Osteoblast (primary cell): ENCODE measurements around the gene CNDP1. TPM values are rescaled to one million over a fixed set of nuclear protein-coding genes. Genes with fewer than 3 reads are reported as not detected.

Experiments used
- DNase-seq: peaks from one replicate; pipeline ENCODE4 v3.0.0; 2011; ENCODE audit warnings: low spot score, mixed read lengths; ENCODE audit not compliant: insufficient read length; ENCODE audit errors: missing footprints
- H2AFZ ChIP-seq: 2 replicates; pipeline ENCODE4 v1.6.0; 2011; ENCODE audit warnings: mild to moderate bottlenecking, low read length
- H3K27ac ChIP-seq: 2 replicates; pipeline ENCODE4 v1.5.1; 2011; ENCODE audit warnings: mild to moderate bottlenecking, low read depth, low read length, moderate library complexity
- H3K27me3 ChIP-seq: 2 replicates; pipeline ENCODE4 v1.6.0; 2012; ENCODE audit warnings: mild to moderate bottlenecking, control low read depth, inconsistent platforms, low read length, moderate library complexity; ENCODE audit not compliant: insufficient read depth
- H3K36me3 ChIP-seq: 2 replicates; pipeline ENCODE4 v1.5.1; 2011; ENCODE audit warnings: mild to moderate bottlenecking, low read length, control low read depth, moderate library complexity; ENCODE audit not compliant: insufficient read depth
- H3K4me1 ChIP-seq: 2 replicates; pipeline ENCODE4 v1.5.1; 2011; ENCODE audit warnings: mild to moderate bottlenecking, low read length, control low read depth, moderate library complexity; ENCODE audit not compliant: insufficient read depth
- H3K4me2 ChIP-seq: 2 replicates; pipeline ENCODE4 v1.6.0; 2011; ENCODE audit warnings: mild to moderate bottlenecking, low read length; ENCODE audit not compliant: insufficient read depth
- H3K4me3 ChIP-seq: fragments of 200-600 bp; sonication (generic); 3 replicates; pipeline ENCODE4 v1.5.1; 2012; ENCODE audit warnings: mild to moderate bottlenecking, low read length, inconsistent platforms; ENCODE audit not compliant: insufficient read depth
- H3K79me2 ChIP-seq: 2 replicates; pipeline ENCODE4 v1.6.0; 2012; ENCODE audit warnings: mild to moderate bottlenecking, low read length, control low read depth, inconsistent platforms; ENCODE audit not compliant: insufficient read depth
- H3K9me3 ChIP-seq: 2 replicates; pipeline ENCODE4 v1.5.1; 2011; ENCODE audit warnings: low read depth, low read length, control low read depth
- H4K20me1 ChIP-seq: 2 replicates; pipeline ENCODE4 v1.6.0; 2012; ENCODE audit warnings: mild to moderate bottlenecking, low read length, control low read depth; ENCODE audit not compliant: insufficient read depth
- total RNA-seq: library from RNA; depleted of rRNA; stranded (reverse); fragments of >200 nt; gene quantifications from 2 replicates; pipeline ENCODE4 v1.2.3, GENCODE V29; 2012
- TF ChIP-seq, protein P1 (sequence below): IDR thresholded peaks from 2 replicates; pipeline ENCODE4 v1.5.1; 2011; ENCODE audit warnings: mild to moderate bottlenecking, low read depth, low read length, moderate library complexity; ENCODE audit errors: extremely low read depth

Gene CNDP1
- total RNA-seq, 1 donor, result not detected

DNA sequence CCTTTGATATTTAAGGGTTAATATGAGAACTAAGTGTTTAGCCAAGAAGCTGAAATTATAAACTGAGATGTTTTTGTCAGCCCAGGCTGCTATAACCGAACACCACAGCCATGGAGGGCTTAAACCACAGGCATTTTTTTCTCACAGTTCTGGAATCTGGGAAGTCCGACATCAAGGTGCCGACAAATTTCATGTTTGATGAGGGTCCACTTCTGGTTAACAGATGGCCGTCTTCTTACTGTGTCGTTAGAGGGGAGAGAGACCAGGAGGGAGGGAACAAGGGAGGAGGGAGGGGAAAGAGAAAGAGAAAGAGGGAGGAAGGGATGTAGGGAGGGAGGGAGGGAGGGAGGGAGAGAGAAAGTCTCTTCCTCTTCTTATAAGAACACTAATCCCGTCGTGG is 44.6 kb upstream of the CNDP1 start:
- no peaks in the 10 kb centered on the region for H3K9me3 ChIP-seq
- H3K4me2 ChIP-seq, result peak overlapping the region; percentile 74
- no peaks in the 10 kb centered on the region for H4K20me1 ChIP-seq
- peak overlapping the region; percentile 87 for H2AFZ ChIP-seq
- H3K36me3 ChIP-seq, result no peaks in the 10 kb centered on the region
- H3K27me3 ChIP-seq, result peaks cover 7% of the 10 kb centered on the region
- H3K4me3 ChIP-seq, result peak overlapping the region; percentile 70
- H3K4me1 ChIP-seq, result no peaks in the 10 kb centered on the region
- DNase-seq, result no peak
- no peak overlapping the region for H3K27ac ChIP-seq
- H3K79me2 ChIP-seq, result no peaks in the 10 kb centered on the region
- TF ChIP-seq, protein P1, sequence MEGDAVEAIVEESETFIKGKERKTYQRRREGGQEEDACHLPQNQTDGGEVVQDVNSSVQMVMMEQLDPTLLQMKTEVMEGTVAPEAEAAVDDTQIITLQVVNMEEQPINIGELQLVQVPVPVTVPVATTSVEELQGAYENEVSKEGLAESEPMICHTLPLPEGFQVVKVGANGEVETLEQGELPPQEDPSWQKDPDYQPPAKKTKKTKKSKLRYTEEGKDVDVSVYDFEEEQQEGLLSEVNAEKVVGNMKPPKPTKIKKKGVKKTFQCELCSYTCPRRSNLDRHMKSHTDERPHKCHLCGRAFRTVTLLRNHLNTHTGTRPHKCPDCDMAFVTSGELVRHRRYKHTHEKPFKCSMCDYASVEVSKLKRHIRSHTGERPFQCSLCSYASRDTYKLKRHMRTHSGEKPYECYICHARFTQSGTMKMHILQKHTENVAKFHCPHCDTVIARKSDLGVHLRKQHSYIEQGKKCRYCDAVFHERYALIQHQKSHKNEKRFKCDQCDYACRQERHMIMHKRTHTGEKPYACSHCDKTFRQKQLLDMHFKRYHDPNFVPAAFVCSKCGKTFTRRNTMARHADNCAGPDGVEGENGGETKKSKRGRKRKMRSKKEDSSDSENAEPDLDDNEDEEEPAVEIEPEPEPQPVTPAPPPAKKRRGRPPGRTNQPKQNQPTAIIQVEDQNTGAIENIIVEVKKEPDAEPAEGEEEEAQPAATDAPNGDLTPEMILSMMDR, result no peak

DNA sequence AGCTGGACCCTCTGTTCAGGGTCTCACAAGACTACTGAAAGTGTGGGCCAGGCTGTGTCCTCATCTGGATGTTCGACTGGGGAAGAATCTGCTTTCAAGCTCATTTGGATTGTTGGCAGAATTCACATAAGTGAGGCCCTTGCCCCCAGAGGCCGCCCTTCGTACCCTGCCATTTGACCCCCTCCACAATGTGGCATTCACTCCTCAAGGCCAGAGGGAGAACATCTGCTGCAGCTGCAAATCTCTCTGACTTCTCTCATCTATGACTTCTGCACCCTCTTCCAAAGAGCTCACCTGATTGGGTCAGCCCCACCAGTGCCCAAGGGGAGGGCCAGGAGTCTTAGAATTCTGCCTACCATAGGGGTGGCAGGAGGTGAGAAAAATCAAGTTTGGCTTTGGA is 42.0 kb upstream of the CNDP1 start:
- peaks cover 6% of the 10 kb centered on the region for H3K79me2 ChIP-seq
- DNase-seq, result no peak
- no peaks in the 10 kb centered on the region for H4K20me1 ChIP-seq
- peaks cover 10% of the 10 kb centered on the region for H3K4me1 ChIP-seq
- H3K4me2 ChIP-seq, result no peak overlapping the region
- H3K27me3 ChIP-seq, result peaks cover 7% of the 10 kb centered on the region
- no peak overlapping the region for H3K27ac ChIP-seq
- H3K9me3 ChIP-seq, result no peaks in the 10 kb centered on the region
- H3K4me3 ChIP-seq, result no peak overlapping the region
- no peaks in the 10 kb centered on the region for H3K36me3 ChIP-seq
- TF ChIP-seq, protein P1, result no peak
- no peak overlapping the region for H2AFZ ChIP-seq

DNA sequence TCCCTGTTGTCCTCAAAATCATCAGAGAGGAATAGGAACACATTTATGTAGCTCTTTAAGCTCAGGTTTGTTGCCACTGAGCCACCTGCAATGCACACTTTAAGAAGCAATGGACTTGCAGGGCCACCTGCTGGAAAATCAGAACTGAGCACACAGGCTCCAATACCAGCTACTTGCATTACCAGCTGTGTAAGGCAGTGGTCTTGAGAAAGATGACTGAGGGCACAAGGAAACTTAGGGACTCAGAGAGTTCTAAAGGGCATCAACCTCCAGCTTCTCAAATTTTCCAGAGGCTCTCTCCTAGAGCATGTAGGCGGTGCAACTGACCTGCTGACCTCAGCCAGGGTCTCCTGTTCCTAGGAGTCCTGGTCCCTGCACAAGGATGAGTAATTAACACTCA is 40.6 kb upstream of the CNDP1 start:
- H3K9me3 ChIP-seq, result no peaks in the 10 kb centered on the region
- peaks cover 3% of the 10 kb centered on the region for H4K20me1 ChIP-seq
- H3K4me3 ChIP-seq, result no peak overlapping the region
- H3K4me2 ChIP-seq, result no peak overlapping the region
- peaks cover 6% of the 10 kb centered on the region for H3K27me3 ChIP-seq
- peaks cover 15% of the 10 kb centered on the region for H3K4me1 ChIP-seq
- H3K27ac ChIP-seq, result no peak overlapping the region
- no peak for DNase-seq
- H3K36me3 ChIP-seq, result no peaks in the 10 kb centered on the region
- H3K79me2 ChIP-seq, result peaks cover 20% of the 10 kb centered on the region
- no peak overlapping the region for H2AFZ ChIP-seq
- TF ChIP-seq, protein P1, result peak; percentile 64

DNA sequence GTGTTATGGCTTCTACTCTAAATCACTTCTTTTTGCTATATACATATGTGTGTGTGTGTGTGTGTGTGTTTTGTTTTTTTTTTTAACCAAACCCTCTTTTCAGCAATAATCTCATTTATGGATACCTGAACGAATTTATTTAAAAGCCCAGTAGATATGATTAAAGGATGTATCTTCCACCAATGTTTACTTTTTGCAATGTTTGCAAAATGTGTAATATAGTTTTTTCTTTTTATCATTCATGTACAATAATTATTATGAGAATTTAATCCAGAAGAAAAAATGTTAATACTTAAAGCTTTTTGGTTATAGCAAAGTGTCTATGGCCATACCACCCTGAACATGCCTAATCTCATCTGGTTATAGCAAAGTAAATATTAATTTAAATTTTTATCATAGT is 39.8 kb upstream of the CNDP1 start:
- no peak for DNase-seq
- TF ChIP-seq, protein P1, result no peak
- Histone ChIP-seq H2AFZ (no peak overlapping the region), H3K4me2 (no peak overlapping the region), H3K27ac (no peak overlapping the region), H3K36me3 (no peaks in the 10 kb centered on the region), H3K4me3 (no peak overlapping the region), H3K9me3 (no peaks in the 10 kb centered on the region), H3K79me2 (peaks cover 27% of the 10 kb centered on the region), H3K27me3 (no peaks in the 10 kb centered on the region), H4K20me1 (peaks cover 3% of the 10 kb centered on the region), H3K4me1 (peaks cover 23% of the 10 kb centered on the region)
